C4-2B (cell line): ENCODE results near the gene NUP62.
"Not testable (repeated sequence)": the region's sequence is repeated elsewhere in the genome, so short reads cannot be mapped to it uniquely, and the experiment has no call there.

Experiments
- ZFX ChIP-seq: fragments of 450-650 bp; IDR thresholded peaks from 2 replicates; pipeline ENCODE4 v1.6.1; 2017
- TF ChIP-seq, protein P1 (sequence below): fragments of 450-650 bp; conservative IDR thresholded peaks from 2 replicates; pipeline ENCODE4 v1.5.1; 2017; ENCODE audit warnings: mild to moderate bottlenecking

DNA sequence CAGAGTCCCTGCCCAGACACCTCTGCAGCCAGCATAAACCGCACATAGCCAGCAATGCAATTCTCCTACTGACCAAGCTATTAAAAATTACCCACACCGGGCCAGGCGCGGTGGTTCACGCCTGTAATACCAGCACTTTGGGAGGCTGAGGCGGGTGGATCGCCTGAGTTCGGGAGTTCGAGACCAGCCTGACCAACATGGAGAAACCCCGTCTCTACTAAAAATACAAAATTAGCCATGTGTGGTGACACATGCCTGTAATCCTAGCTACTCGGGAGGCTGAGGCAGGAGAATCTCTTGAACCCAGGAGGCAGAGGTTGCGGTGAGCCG is 4.5 kb downstream of the NUP62 start:
- TF ChIP-seq, protein P1, sequence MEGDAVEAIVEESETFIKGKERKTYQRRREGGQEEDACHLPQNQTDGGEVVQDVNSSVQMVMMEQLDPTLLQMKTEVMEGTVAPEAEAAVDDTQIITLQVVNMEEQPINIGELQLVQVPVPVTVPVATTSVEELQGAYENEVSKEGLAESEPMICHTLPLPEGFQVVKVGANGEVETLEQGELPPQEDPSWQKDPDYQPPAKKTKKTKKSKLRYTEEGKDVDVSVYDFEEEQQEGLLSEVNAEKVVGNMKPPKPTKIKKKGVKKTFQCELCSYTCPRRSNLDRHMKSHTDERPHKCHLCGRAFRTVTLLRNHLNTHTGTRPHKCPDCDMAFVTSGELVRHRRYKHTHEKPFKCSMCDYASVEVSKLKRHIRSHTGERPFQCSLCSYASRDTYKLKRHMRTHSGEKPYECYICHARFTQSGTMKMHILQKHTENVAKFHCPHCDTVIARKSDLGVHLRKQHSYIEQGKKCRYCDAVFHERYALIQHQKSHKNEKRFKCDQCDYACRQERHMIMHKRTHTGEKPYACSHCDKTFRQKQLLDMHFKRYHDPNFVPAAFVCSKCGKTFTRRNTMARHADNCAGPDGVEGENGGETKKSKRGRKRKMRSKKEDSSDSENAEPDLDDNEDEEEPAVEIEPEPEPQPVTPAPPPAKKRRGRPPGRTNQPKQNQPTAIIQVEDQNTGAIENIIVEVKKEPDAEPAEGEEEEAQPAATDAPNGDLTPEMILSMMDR, result not testable (repeated sequence)
- not testable (repeated sequence) for TF ChIP-seq ZFX
